Frontal cortex (tissue), 4 donors: ENCODE results near the gene PON1. TPM values are rescaled to one million over a fixed set of nuclear protein-coding genes. Genes with fewer than 3 reads are reported as not detected.

ENCODE experiments used
- DNase-seq, 2 donors: peaks; one replicate each; pipeline ENCODE4 v3.0.0; 2012; ENCODE audit warnings: low spot score in 2 of 2
- FAIRE-seq: peaks from 2 replicates; lab custom pipeline; 2012; peaks lifted over from hg19 to GRCh38; lab: Jason Lieb, UNC
- total RNA-seq: library from RNA; depleted of rRNA; stranded (reverse); fragments of >200 nt; gene quantifications from one replicate; pipeline ENCODE4 v1.2.3, GENCODE V29; 2014
- donor health status: control.
- donor health status: control.
- donor health status: control.

The PON1 gene
- not detected for total RNA-seq

- no peak for DNase-seq
These were observed at the start of gene PON1 for GRCh38 chr7:95324431-95324830. Gene PON1, minus strand, starts transcription at chr7:95324532. Its CDS starts 57 bp downstream, at chr7:95324475.

GRCh38 chr7:95373323-95373722 is 49.0 kb upstream of the PON1 start:
- FAIRE-seq (no peak), DNase-seq (no peak)

More at GRCh38 chr7:95324431-95324830, at the start of gene PON1:
- FAIRE-seq: no peak

GRCh38 chr7:95368235-95368634 is 43.9 kb upstream of the PON1 start:
- DNase-seq: no peak
- no peak for FAIRE-seq

GRCh38 chr7:95367606-95368005 is 43.3 kb upstream of the PON1 start:
- FAIRE-seq: no peak
- DNase-seq: no peak

GRCh38 chr7:95365151-95365550 is 40.8 kb upstream of the PON1 start:
- FAIRE-seq: no peak
- no peak for DNase-seq

GRCh38 chr7:95357623-95358022 is 33.3 kb upstream of the PON1 start:
- FAIRE-seq: no peak
- peak in 1 of 2 donors; percentile 4 for DNase-seq

GRCh38 chr7:95342642-95343307 is 18.4 kb upstream of the PON1 start:
- FAIRE-seq: no peak

GRCh38 chr7:95342029-95342428 is 17.7 kb upstream of the PON1 start:
- FAIRE-seq: no peak
- DNase-seq: no peak

More at GRCh38 chr7:95342642-95343307, 18.4 kb upstream of the PON1 start:
- DNase-seq: no peak

- FAIRE-seq (no peak), DNase-seq (no peak)
These were observed 16.2 kb upstream of the PON1 start for GRCh38 chr7:95340491-95340890.

- DNase-seq: no peak
- no peak for FAIRE-seq
These were observed 14.5 kb upstream of the PON1 start for GRCh38 chr7:95338832-95339231.

- no peak for DNase-seq
- FAIRE-seq: no peak
These were observed 10.8 kb upstream of the PON1 start for GRCh38 chr7:95335093-95335492.

GRCh38 chr7:95334447-95334846 is 10.1 kb upstream of the PON1 start:
- no peak for DNase-seq
- no peak for FAIRE-seq

GRCh38 chr7:95330961-95331337 is 6.6 kb upstream of the PON1 start:
- FAIRE-seq (no peak), DNase-seq (no peak)

- FAIRE-seq (no peak), DNase-seq (no peak)
These were observed 6.0 kb upstream of the PON1 start for GRCh38 chr7:95330204-95330960.

GRCh38 chr7:95327356-95327755 is 3.0 kb upstream of the PON1 start:
- FAIRE-seq (no peak), DNase-seq (no peak)

- DNase-seq (no peak), FAIRE-seq (no peak)
These were observed 762 bp downstream of the PON1 start for GRCh38 chr7:95323410-95324129.

GRCh38 chr7:95322854-95323253 is 1.5 kb downstream of the PON1 start:
- no peak for FAIRE-seq

GRCh38 chr7:95322396-95322795 is 1.9 kb downstream of the PON1 start:
- no peak for FAIRE-seq
- no peak for DNase-seq

More at GRCh38 chr7:95322854-95323253, 1.5 kb downstream of the PON1 start:
- DNase-seq: no peak

GRCh38 chr7:95321720-95322119 is 2.6 kb downstream of the PON1 start:
- DNase-seq (no peak), FAIRE-seq (no peak)

- FAIRE-seq (no peak), DNase-seq (no peak)
These were observed 3.7 kb downstream of the PON1 start for GRCh38 chr7:95320651-95321050.

GRCh38 chr7:95319570-95319969 is 4.8 kb downstream of the PON1 start:
- FAIRE-seq (no peak), DNase-seq (no peak)
